KMS-11 (cell line): ENCODE data around the gene COLEC12.

Source experiments
- H2AFZ ChIP-seq: fragments of 200-600 bp; sonication (generic); 2 replicates; pipeline ENCODE4 v1.6.1; 2016; ENCODE audit warnings: antibody characterized with exemption, mixed run types, low read depth
- H3K27ac ChIP-seq: fragments of 200-600 bp; sonication (generic); 2 replicates; pipeline ENCODE4 v1.6.1; 2016; ENCODE audit warnings: mild to moderate bottlenecking, mixed run types
- H3K27me3 ChIP-seq: fragments of 200-600 bp; sonication (generic); 2 replicates; pipeline ENCODE4 v1.6.1; 2017; ENCODE audit warnings: mild to moderate bottlenecking, low read depth, mixed run types, moderate library complexity; ENCODE audit not compliant: insufficient read depth
- H3K36me3 ChIP-seq: fragments of 200-600 bp; sonication (generic); 2 replicates; pipeline ENCODE4 v1.6.1; 2017; ENCODE audit warnings: mild to moderate bottlenecking, mixed run types; ENCODE audit not compliant: insufficient read depth
- H3K4me1 ChIP-seq: fragments of 200-600 bp; sonication (generic); 2 replicates; pipeline ENCODE4 v1.6.1; 2016; ENCODE audit warnings: mild to moderate bottlenecking, low read depth, mixed run types; ENCODE audit not compliant: poor library complexity, severe bottlenecking
- H3K4me2 ChIP-seq: fragments of 200-600 bp; sonication (generic); 2 replicates; pipeline ENCODE4 v1.7.0; 2016; ENCODE audit warnings: mild to moderate bottlenecking, mixed run types
- H3K4me3 ChIP-seq: fragments of 200-600 bp; sonication (generic); IDR thresholded peaks from 2 replicates; pipeline ENCODE4 v1.6.1; 2017; ENCODE audit warnings: low read depth, low read length, mixed read lengths; ENCODE audit not compliant: insufficient read depth
- H3K79me2 ChIP-seq: fragments of 200-600 bp; sonication (generic); 2 replicates; pipeline ENCODE4 v1.6.1; 2016; ENCODE audit warnings: low read depth, mixed run types; ENCODE audit not compliant: insufficient read depth
- H3K9ac ChIP-seq: fragments of 200-600 bp; sonication (generic); 2 replicates; pipeline ENCODE4 v1.6.1; 2016; ENCODE audit warnings: mild to moderate bottlenecking, mixed run types
- H4K20me1 ChIP-seq: fragments of 200-600 bp; sonication (generic); 2 replicates; pipeline ENCODE4 v1.6.1; 2016; ENCODE audit warnings: mild to moderate bottlenecking, mixed run types; ENCODE audit not compliant: insufficient read depth
- TF ChIP-seq, protein P1 (sequence below): fragments of 200-600 bp; sonication (generic); conservative IDR thresholded peaks from 2 replicates; pipeline ENCODE4 v1.6.1; 2017; ENCODE audit warnings: low read depth, mild to moderate bottlenecking, antibody characterized with exemption, low read length, moderate library complexity, mixed read lengths

The COLEC12 gene

DNA sequence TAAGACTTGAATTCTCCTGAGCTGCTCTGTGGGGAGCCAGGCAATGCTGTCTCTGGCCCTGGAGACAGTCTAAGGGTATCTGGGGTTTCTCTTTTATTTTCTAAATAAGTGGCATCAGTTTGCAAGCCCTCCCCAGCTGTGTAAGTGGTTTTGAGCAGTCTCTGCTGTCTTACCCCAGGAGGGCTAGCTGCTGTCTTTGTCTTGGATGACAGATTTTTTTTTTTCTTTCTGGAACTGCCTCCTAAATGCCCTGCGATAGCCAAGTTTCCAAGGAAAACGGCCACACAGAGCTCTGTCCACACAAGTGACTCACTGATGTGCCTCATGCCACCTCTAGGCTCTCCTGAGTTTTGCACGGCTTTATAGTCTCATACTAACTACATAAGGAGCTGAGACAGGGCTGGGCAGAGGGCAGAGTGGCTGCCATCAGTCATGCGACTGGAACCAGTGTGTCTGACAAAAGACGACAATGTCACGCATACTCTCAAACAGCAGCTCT lies 195.4 kb downstream of the COLEC12 start:
- Histone ChIP-seq H3K9ac (no peak overlapping the region), H2AFZ (no peak overlapping the region), H4K20me1 (no peaks in the 10 kb centered on the region), H3K27ac (no peak overlapping the region), H3K4me2 (no peak overlapping the region), H3K4me3 (no peak overlapping the region), H3K4me1 (no peaks in the 10 kb centered on the region), H3K79me2 (no peaks in the 10 kb centered on the region), H3K27me3 (no peaks in the 10 kb centered on the region), H3K36me3 (no peaks in the 10 kb centered on the region)
- TF ChIP-seq, protein P1, sequence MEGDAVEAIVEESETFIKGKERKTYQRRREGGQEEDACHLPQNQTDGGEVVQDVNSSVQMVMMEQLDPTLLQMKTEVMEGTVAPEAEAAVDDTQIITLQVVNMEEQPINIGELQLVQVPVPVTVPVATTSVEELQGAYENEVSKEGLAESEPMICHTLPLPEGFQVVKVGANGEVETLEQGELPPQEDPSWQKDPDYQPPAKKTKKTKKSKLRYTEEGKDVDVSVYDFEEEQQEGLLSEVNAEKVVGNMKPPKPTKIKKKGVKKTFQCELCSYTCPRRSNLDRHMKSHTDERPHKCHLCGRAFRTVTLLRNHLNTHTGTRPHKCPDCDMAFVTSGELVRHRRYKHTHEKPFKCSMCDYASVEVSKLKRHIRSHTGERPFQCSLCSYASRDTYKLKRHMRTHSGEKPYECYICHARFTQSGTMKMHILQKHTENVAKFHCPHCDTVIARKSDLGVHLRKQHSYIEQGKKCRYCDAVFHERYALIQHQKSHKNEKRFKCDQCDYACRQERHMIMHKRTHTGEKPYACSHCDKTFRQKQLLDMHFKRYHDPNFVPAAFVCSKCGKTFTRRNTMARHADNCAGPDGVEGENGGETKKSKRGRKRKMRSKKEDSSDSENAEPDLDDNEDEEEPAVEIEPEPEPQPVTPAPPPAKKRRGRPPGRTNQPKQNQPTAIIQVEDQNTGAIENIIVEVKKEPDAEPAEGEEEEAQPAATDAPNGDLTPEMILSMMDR = no peak

DNA sequence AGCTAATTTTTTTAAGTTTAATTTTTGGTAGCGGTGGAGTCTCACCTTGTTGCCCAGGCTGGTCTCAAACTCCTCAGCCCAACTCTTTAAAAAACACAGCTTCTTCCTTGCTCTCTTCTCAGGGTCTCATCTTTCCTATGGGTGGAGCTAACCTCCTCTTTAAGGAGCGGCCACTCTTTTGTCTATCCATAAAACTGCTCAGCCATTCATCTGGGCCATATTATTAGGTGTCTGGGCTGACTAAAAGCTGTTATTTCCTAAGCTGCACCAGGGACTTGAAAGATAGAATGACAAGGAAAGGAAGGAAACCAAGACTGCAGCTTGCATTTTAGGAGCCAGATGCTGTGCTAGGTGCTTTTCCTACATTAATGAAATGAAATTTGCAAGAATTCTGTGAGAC lies 196.9 kb downstream of the COLEC12 start:
- Histone ChIP-seq H3K9ac (no peak overlapping the region), H3K27ac (no peak overlapping the region), H3K36me3 (no peaks in the 10 kb centered on the region), H3K79me2 (no peaks in the 10 kb centered on the region), H4K20me1 (no peaks in the 10 kb centered on the region), H2AFZ (no peak overlapping the region), H3K4me2 (no peak overlapping the region), H3K27me3 (no peaks in the 10 kb centered on the region), H3K4me1 (no peaks in the 10 kb centered on the region), H3K4me3 (no peak overlapping the region)
- TF ChIP-seq, protein P1 = no peak

GRCh38 chr18:303011-303410 lies 197.5 kb downstream of the COLEC12 start:
- Histone ChIP-seq H3K27me3 (no peaks in the 10 kb centered on the region), H3K79me2 (no peaks in the 10 kb centered on the region), H3K4me3 (no peak overlapping the region), H3K4me2 (no peak overlapping the region), H2AFZ (no peak overlapping the region), H3K9ac (no peak overlapping the region), H4K20me1 (no peaks in the 10 kb centered on the region), H3K36me3 (no peaks in the 10 kb centered on the region), H3K27ac (no peak overlapping the region), H3K4me1 (no peaks in the 10 kb centered on the region)
- TF ChIP-seq, protein P1 = no peak

DNA sequence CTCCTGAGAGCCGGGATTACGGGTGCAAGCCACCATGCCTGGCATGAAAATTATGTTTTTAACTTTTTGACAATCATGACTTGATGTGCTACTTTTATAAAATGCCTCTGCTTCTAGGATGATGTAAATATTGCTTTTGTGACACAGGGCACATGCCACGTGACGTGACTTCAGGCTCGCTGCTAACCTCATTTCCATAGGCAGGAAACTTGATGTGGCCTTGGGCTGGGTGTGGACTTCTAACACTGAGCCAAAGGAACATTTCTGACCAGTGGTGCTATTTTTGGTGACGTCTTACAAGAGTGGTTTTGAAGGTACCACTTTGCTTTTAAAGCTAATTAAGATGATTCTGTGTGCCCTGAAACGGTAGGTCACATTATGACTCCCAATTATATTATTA lies 198.4 kb downstream of the COLEC12 start:
- Histone ChIP-seq H2AFZ (no peak overlapping the region), H3K79me2 (no peaks in the 10 kb centered on the region), H3K27ac (no peak overlapping the region), H3K9ac (no peak overlapping the region), H4K20me1 (no peaks in the 10 kb centered on the region), H3K4me3 (no peak overlapping the region), H3K27me3 (no peaks in the 10 kb centered on the region), H3K4me2 (no peak overlapping the region), H3K36me3 (no peaks in the 10 kb centered on the region), H3K4me1 (no peaks in the 10 kb centered on the region)
- TF ChIP-seq, protein P1 = no peak
